Endodermal cell (in vitro differentiated cells): ENCODE results near the gene VWA3B. TPM values are rescaled to one million over a fixed set of nuclear protein-coding genes. Genes with fewer than 3 reads are reported as not detected.
A peak's percentile ranks its signal among the peaks of the same experiment; 100 is the strongest.

ENCODE experiments used
- DNase-seq: peaks from one replicate; pipeline ENCODE4 v3.0.0-alpha.2; 2017
- H3K27ac ChIP-seq: 2 replicates; pipeline ENCODE4 v1.5.1; 2013; ENCODE audit warnings: mild to moderate bottlenecking, low read depth, low read length, moderate library complexity
- H3K27me3 ChIP-seq: 2 replicates; pipeline ENCODE4 v1.6.1; 2013; ENCODE audit warnings: mild to moderate bottlenecking, low read length, moderate library complexity; ENCODE audit not compliant: insufficient read depth, control insufficient read depth, poor library complexity, severe bottlenecking
- H3K36me3 ChIP-seq: 2 replicates; pipeline ENCODE4 v1.7.0; 2013; ENCODE audit warnings: mild to moderate bottlenecking, low read length, moderate library complexity; ENCODE audit not compliant: control insufficient read depth, insufficient read depth
- H3K4me1 ChIP-seq: one replicate; pipeline ENCODE4 v1.7.0; 2013; ENCODE audit warnings: low read length; ENCODE audit not compliant: control insufficient read depth, insufficient read depth
- H3K4me3 ChIP-seq: 2 replicates; pipeline ENCODE4 v1.5.1; 2013; ENCODE audit warnings: mild to moderate bottlenecking, low read length, moderate library complexity
- H3K9ac ChIP-seq: 2 replicates; pipeline ENCODE4 v1.6.1; 2013; ENCODE audit warnings: mild to moderate bottlenecking, low read length, moderate library complexity; ENCODE audit not compliant: poor library complexity, severe bottlenecking; ENCODE audit errors: extremely low read depth
- H3K9me3 ChIP-seq: 2 replicates; pipeline ENCODE4 v1.6.1; 2013; ENCODE audit warnings: mild to moderate bottlenecking, low read length, moderate library complexity; ENCODE audit not compliant: control insufficient read depth
- H3K27ac Mint-ChIP-seq: 2 replicates; pipeline ENCODE4 v1.8.0; 2020; ENCODE audit warnings: mixed read lengths
- H3K27me3 Mint-ChIP-seq: 2 replicates; pipeline ENCODE4 v1.8.0; 2021; ENCODE audit warnings: mild to moderate bottlenecking, mixed read lengths; ENCODE audit not compliant: insufficient read depth
- H3K36me3 Mint-ChIP-seq: 2 replicates; pipeline ENCODE4 v1.8.0; 2020; ENCODE audit warnings: low read depth, mixed read lengths
- H3K4me1 Mint-ChIP-seq: 2 replicates; pipeline ENCODE4 v1.8.0; 2020; ENCODE audit warnings: mixed read lengths
- H3K4me3 Mint-ChIP-seq: 2 replicates; pipeline ENCODE4 v1.8.0; 2020; ENCODE audit warnings: mild to moderate bottlenecking, moderate library complexity, mixed read lengths
- H3K9me3 Mint-ChIP-seq: 2 replicates; pipeline ENCODE4 v1.8.0; 2020; ENCODE audit warnings: mild to moderate bottlenecking, mixed read lengths
- CTCF ChIP-seq: fragments of 200-600 bp; sonication (generic); conservative IDR thresholded peaks from 2 replicates; pipeline ENCODE4 v1.5.0; 2021; ENCODE audit warnings: antibody characterized with exemption, mild to moderate bottlenecking
- WGBS, 2 experiments: methylation state at CpG; one replicate each; pipeline versions ENCODE4 v1.1.5 to v1.1.7; 2013; ENCODE audit warnings: missing lambda C conversion rate in 2 of 2, mixed read lengths in 1 of 2; ENCODE audit not compliant: insufficient coverage in 1 of 2, insufficient read length in 1 of 2; 5-methylcytosine and 5-hydroxymethylcytosine counted together
- total RNA-seq, 2 donors: library from RNA; stranded (reverse); fragmentation: NEBNext Ultra II Directional in 1 of 2; extraction: Animal tissue kit (Norgen Biotek cat#: 25700) in 1 of 2; gene quantifications; 2 replicates in 1 of 2; 3 replicates in 1 of 2; pipeline ENCODE4 v1.2.1, GENCODE V29; 2021

The VWA3B gene
- total RNA-seq, 2 donors from 2014 or later, result 0.38 to 0.64 TPM

DNA sequence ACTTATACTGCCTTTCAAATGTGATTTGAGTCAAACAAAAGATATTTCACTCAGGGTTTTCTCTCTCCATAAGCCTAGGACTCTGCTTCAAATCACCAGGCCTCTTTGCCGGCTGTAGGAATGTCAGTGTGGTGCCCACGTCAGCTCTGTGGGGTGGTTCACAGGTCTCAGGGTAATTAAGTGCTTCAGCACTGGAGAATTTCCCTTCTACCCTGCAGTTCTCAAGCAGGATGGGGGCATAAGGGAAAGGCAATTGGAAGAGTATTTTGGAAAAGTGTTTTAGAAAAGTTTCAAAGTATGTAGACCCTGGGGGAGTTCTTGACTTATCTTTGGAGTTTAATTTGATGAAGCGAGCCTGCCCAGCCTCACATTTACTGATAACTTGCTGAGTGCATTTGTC is 268.9 kb downstream of the VWA3B start:
- 55 to 78% methylated on average over 2 to 3 of the region's 3 CpGs for WGBS, 2 experiments
- peaks cover 24% of the 10 kb centered on the region for H3K27me3 Mint-ChIP-seq

DNA sequence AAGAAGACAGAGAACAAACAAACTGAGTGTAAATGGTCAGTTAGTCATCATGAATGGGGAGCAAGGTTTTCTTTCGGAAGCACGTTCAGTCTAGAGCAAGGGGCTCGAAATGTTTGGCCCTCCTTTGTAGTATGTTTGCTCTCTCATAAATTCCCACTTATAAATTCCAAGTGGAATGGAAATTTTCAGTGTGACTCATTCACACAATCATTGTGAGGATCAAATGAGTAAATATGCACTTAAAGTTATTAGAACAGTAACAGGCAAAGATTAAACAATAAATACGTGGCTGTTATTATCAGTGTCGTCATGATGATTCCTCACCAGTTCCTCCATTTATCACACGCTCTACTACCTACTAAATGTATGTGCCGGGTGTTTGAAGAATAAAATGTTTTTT is 269.8 kb downstream of the VWA3B start:
- H3K4me1 Mint-ChIP-seq, result peaks cover 22% of the 10 kb centered on the region
- no peaks in the 10 kb centered on the region for H3K36me3 Mint-ChIP-seq
- H3K27ac Mint-ChIP-seq, result no peak overlapping the region

More for the DNA sequence above, 268.9 kb downstream of the VWA3B start:
- Mint-ChIP-seq H3K27ac (no peak overlapping the region), H3K36me3 (no peaks in the 10 kb centered on the region), H3K4me1 (peaks cover 22% of the 10 kb centered on the region), H3K9me3 (peaks cover 18% of the 10 kb centered on the region), H3K4me3 (no peak overlapping the region)
- Histone ChIP-seq H3K4me1 (peaks cover 11% of the 10 kb centered on the region), H3K27ac (no peak overlapping the region), H3K27me3 (peaks cover 1% of the 10 kb centered on the region), H3K36me3 (no peaks in the 10 kb centered on the region), H3K9ac (no peak overlapping the region), H3K4me3 (no peak overlapping the region), H3K9me3 (peaks cover 33% of the 10 kb centered on the region)
- DNase-seq, result no peak
- no peak for TF ChIP-seq CTCF

GRCh38 chr2:98357849-98358248 is 270.9 kb downstream of the VWA3B start:
- H3K9ac ChIP-seq, result no peak overlapping the region
- H3K9me3 ChIP-seq, result peaks cover 20% of the 10 kb centered on the region
- H3K4me1 ChIP-seq, result peaks cover 11% of the 10 kb centered on the region
- no peak overlapping the region for H3K4me3 ChIP-seq
- H3K9me3 Mint-ChIP-seq, result peaks cover 10% of the 10 kb centered on the region
- no peaks in the 10 kb centered on the region for H3K27me3 ChIP-seq
- no peak for TF ChIP-seq CTCF
- no peak overlapping the region for H3K27ac ChIP-seq
- H3K27ac Mint-ChIP-seq, result no peak overlapping the region
- peaks cover 22% of the 10 kb centered on the region for H3K4me1 Mint-ChIP-seq
- H3K27me3 Mint-ChIP-seq, result peaks cover 19% of the 10 kb centered on the region
- WGBS, 2 experiments, result 56 to 58% methylated on average over 3 of the region's 3 CpGs
- H3K36me3 ChIP-seq, result no peaks in the 10 kb centered on the region
- no peaks in the 10 kb centered on the region for H3K36me3 Mint-ChIP-seq
- H3K4me3 Mint-ChIP-seq, result no peak overlapping the region
- peak; percentile 85 for DNase-seq

More for the DNA sequence above, 269.8 kb downstream of the VWA3B start:
- no peak overlapping the region for H3K27ac ChIP-seq
- Mint-ChIP-seq H3K27me3 (peaks cover 19% of the 10 kb centered on the region), H3K4me3 (no peak overlapping the region), H3K9me3 (peaks cover 12% of the 10 kb centered on the region)
- H3K4me3 ChIP-seq, result no peak overlapping the region
- no peak for TF ChIP-seq CTCF
- peaks cover 11% of the 10 kb centered on the region for H3K4me1 ChIP-seq
- H3K9ac ChIP-seq, result no peak overlapping the region
- no peaks in the 10 kb centered on the region for H3K27me3 ChIP-seq
- 80 to 94% methylated on average over 3 to 7 of the region's 7 CpGs for WGBS, 2 experiments
- H3K9me3 ChIP-seq, result peaks cover 26% of the 10 kb centered on the region
- H3K36me3 ChIP-seq, result no peaks in the 10 kb centered on the region
- DNase-seq, result no peak
